Trophoblast cell (in vitro differentiated cells and primary cell): ENCODE results near the gene PIERCE2. TPM values are rescaled to one million over a fixed set of nuclear protein-coding genes. Genes with fewer than 3 reads are reported as not detected.

Source experiments
- DNase-seq, 2 donors: peaks; one replicate each; pipeline ENCODE4 v3.0.0-alpha.2; 2016
- H2AFZ ChIP-seq: 2 replicates; pipeline ENCODE4 v1.6.1; 2013; ENCODE audit warnings: low read length, moderate library complexity, mild to moderate bottlenecking; ENCODE audit not compliant: insufficient read depth, poor library complexity
- H2AK5ac ChIP-seq: 2 replicates; pipeline ENCODE4 v1.6.1; 2013; ENCODE audit warnings: mild to moderate bottlenecking, low read length
- H2BK120ac ChIP-seq: 2 replicates; pipeline ENCODE4 v1.6.1; 2013; ENCODE audit warnings: low read length, mild to moderate bottlenecking, moderate library complexity; ENCODE audit not compliant: insufficient read depth, poor library complexity
- H2BK12ac ChIP-seq: 2 replicates; pipeline ENCODE4 v1.6.1; 2013; ENCODE audit warnings: mild to moderate bottlenecking, low read length, moderate library complexity
- H2BK5ac ChIP-seq: 2 replicates; pipeline ENCODE4 v1.6.1; 2013; ENCODE audit warnings: low read length, low read depth, moderate library complexity, mild to moderate bottlenecking; ENCODE audit not compliant: poor library complexity
- H3K14ac ChIP-seq: 2 replicates; pipeline ENCODE4 v1.6.1; 2013; ENCODE audit warnings: mild to moderate bottlenecking, low read length
- H3K18ac ChIP-seq: 2 replicates; pipeline ENCODE4 v1.6.1; 2013; ENCODE audit warnings: mild to moderate bottlenecking, low read length
- H3K23ac ChIP-seq: 2 replicates; pipeline ENCODE4 v1.6.1; 2013; ENCODE audit warnings: low read length
- H3K27ac ChIP-seq: 2 replicates; pipeline ENCODE4 v1.5.1; 2013; ENCODE audit warnings: low read depth, mild to moderate bottlenecking, inconsistent platforms, low read length, moderate library complexity
- H3K27me3 ChIP-seq: 2 replicates; pipeline ENCODE4 v1.6.1; 2013; ENCODE audit warnings: inconsistent platforms, mild to moderate bottlenecking, low read length, moderate library complexity; ENCODE audit not compliant: insufficient read depth
- H3K36me3 ChIP-seq, 2 experiments: 1 replicate in 1 of 2; 2 replicates in 1 of 2; pipeline ENCODE4 v1.6.1; 2013; ENCODE audit warnings: low read length in 2 of 2, mild to moderate bottlenecking in 2 of 2, moderate library complexity in 1 of 2; ENCODE audit not compliant: insufficient read depth in 2 of 2, control insufficient read depth in 1 of 2
- H3K4ac ChIP-seq: 2 replicates; pipeline ENCODE4 v1.6.1; 2013; ENCODE audit warnings: low read depth, mild to moderate bottlenecking, low read length, moderate library complexity
- H3K4me1 ChIP-seq, 2 experiments: 1 replicate in 1 of 2; 2 replicates in 1 of 2; pipeline ENCODE4 v1.6.1; 2013; ENCODE audit warnings: low read length in 2 of 2, mild to moderate bottlenecking in 2 of 2, moderate library complexity in 1 of 2; ENCODE audit not compliant: insufficient read depth in 2 of 2, control insufficient read depth in 1 of 2
- H3K4me2 ChIP-seq: 2 replicates; pipeline ENCODE4 v1.6.1; 2013; ENCODE audit warnings: inconsistent platforms, mild to moderate bottlenecking, low read length, moderate library complexity
- H3K4me3 ChIP-seq: 2 replicates; pipeline ENCODE4 v1.5.1; 2013; ENCODE audit warnings: mild to moderate bottlenecking, low read depth, low read length, inconsistent platforms
- H3K79me1 ChIP-seq: one replicate; pipeline ENCODE4 v1.6.1; 2013; ENCODE audit warnings: low read length
- H3K79me2 ChIP-seq: 2 replicates; pipeline ENCODE4 v1.6.1; 2013; ENCODE audit warnings: low read length, mild to moderate bottlenecking; ENCODE audit not compliant: control insufficient read depth, insufficient read depth, poor library complexity
- H3K9ac ChIP-seq: 2 replicates; pipeline ENCODE4 v1.6.1; 2013; ENCODE audit warnings: mild to moderate bottlenecking, low read length
- H3K9me3 ChIP-seq: 2 replicates; pipeline ENCODE4 v1.6.1; 2013; ENCODE audit warnings: low read depth, mild to moderate bottlenecking, control low read depth, inconsistent platforms, low read length; ENCODE audit not compliant: insufficient read depth
- H4K12ac ChIP-seq: 2 replicates; pipeline ENCODE4 v1.6.1; 2013; ENCODE audit warnings: low read depth, mild to moderate bottlenecking, low read length, moderate library complexity
- H4K8ac ChIP-seq: 2 replicates; pipeline ENCODE4 v1.6.1; 2013; ENCODE audit warnings: low read depth, mild to moderate bottlenecking, low read length, moderate library complexity
- H4K91ac ChIP-seq: one replicate; pipeline ENCODE4 v1.6.1; 2013; ENCODE audit warnings: low read depth, mild to moderate bottlenecking, low read length, moderate library complexity
- WGBS: extraction: QIAGEN DNeasy Blood & Tissue Kit; methylation state at CpG from one replicate; pipeline ENCODE4 v1.1.7; 2013; ENCODE audit warnings: missing lambda C conversion rate; ENCODE audit not compliant: insufficient read length, insufficient coverage; ENCODE audit errors: extremely low coverage; 5-methylcytosine and 5-hydroxymethylcytosine counted together
- polyA plus RNA-seq: library from polyadenylated mRNA; stranded (reverse); fragments of 200-250 nt; gene quantifications from 2 replicates; pipeline ENCODE4 v1.2.3, GENCODE V29; 2013

The PIERCE2 gene
- 1.0 and 1.8 TPM in 2 replicates for polyA plus RNA-seq

GRCh38 chr15:55408012-55408928, at the start of gene PIERCE2, which contains the start of gene CCPG1:
Gene PIERCE2, plus strand, starts transcription at chr15:55408495. Its CDS starts 274 bp downstream, at chr15:55408769.
Gene CCPG1, minus strand, starts transcription at chr15:55408359. Its CDS starts 18,935 bp downstream, at chr15:55389424.
- H3K4ac ChIP-seq, result no peak within 1 kb of the TSS
- peak; percentile 94 to 95 for DNase-seq

GRCh38 chr15:55360256-55360655, 48.0 kb upstream of the PIERCE2 start:
- WGBS, result no CpG with 5 or more reads among the region's 6 CpGs

More at GRCh38 chr15:55408012-55408928, at the start of gene PIERCE2, which contains the start of gene CCPG1:
- H3K4me1 ChIP-seq, result peaks cover 0 to 4% of the 10 kb centered on the region in 2 experiments
- H3K79me2 ChIP-seq, result peaks cover 2% of the 10 kb centered on the region
- H2BK120ac ChIP-seq, result no peak within 1 kb of the TSS
- peak within 1 kb of the TSS; percentile 46 for H4K12ac ChIP-seq
- WGBS, result no CpG with 5 or more reads among the region's 70 CpGs
- peak within 1 kb of the TSS; percentile 15 for H3K27ac ChIP-seq
- peak within 1 kb of the TSS; percentile 96 for H2AFZ ChIP-seq
- peak within 1 kb of the TSS; percentile 44 for H3K18ac ChIP-seq
- peak within 1 kb of the TSS; percentile 48 for H4K91ac ChIP-seq
- H3K79me1 ChIP-seq, result no peaks in the 10 kb centered on the region
- no peaks in the 10 kb centered on the region for H3K27me3 ChIP-seq
- H3K23ac ChIP-seq, result no peak within 1 kb of the TSS
- H2BK12ac ChIP-seq, result no peak within 1 kb of the TSS
- H3K36me3 ChIP-seq, result no peaks in the 10 kb centered on the region
- no peaks in the 10 kb centered on the region for H3K9me3 ChIP-seq
- peak within 1 kb of the TSS; percentile 87 for H3K4me3 ChIP-seq
- H4K8ac ChIP-seq, result peak within 1 kb of the TSS; percentile 83
- peak within 1 kb of the TSS; percentile 73 for H3K14ac ChIP-seq
- peak within 1 kb of the TSS; percentile 76 for H3K9ac ChIP-seq
- H3K4me2 ChIP-seq, result peak within 1 kb of the TSS; percentile 90
- no peak within 1 kb of the TSS for H2AK5ac ChIP-seq
- no peak within 1 kb of the TSS for H2BK5ac ChIP-seq

GRCh38 chr15:55361048-55361447, 47.2 kb upstream of the PIERCE2 start:
- no peak overlapping the region for H3K4ac ChIP-seq

More at GRCh38 chr15:55360256-55360655, 48.0 kb upstream of the PIERCE2 start:
- no peak overlapping the region for H3K4me3 ChIP-seq
- H4K91ac ChIP-seq, result no peak overlapping the region
- H3K79me2 ChIP-seq, result no peaks in the 10 kb centered on the region
- H3K9ac ChIP-seq, result no peak overlapping the region
- no peaks in the 10 kb centered on the region for H3K27me3 ChIP-seq
- H3K9me3 ChIP-seq, result no peaks in the 10 kb centered on the region
- DNase-seq, result no peak
- H2AK5ac ChIP-seq, result no peak overlapping the region
- H3K18ac ChIP-seq, result no peak overlapping the region
- no peak overlapping the region for H4K8ac ChIP-seq
- no peaks in the 10 kb centered on the region for H3K36me3 ChIP-seq
- H3K4ac ChIP-seq, result no peak overlapping the region
- no peak overlapping the region for H3K27ac ChIP-seq
- no peak overlapping the region for H2BK5ac ChIP-seq
- no peak overlapping the region for H2AFZ ChIP-seq
- no peak overlapping the region for H2BK12ac ChIP-seq
- no peak overlapping the region for H3K4me2 ChIP-seq
- no peaks in the 10 kb centered on the region for H3K79me1 ChIP-seq
- no peak overlapping the region for H3K23ac ChIP-seq
- H2BK120ac ChIP-seq, result no peak overlapping the region
- no peak overlapping the region for H3K14ac ChIP-seq
- no peak overlapping the region for H4K12ac ChIP-seq
- H3K4me1 ChIP-seq, result no peaks in the 10 kb centered on the region

GRCh38 chr15:55362641-55363040, 45.7 kb upstream of the PIERCE2 start:
- Histone ChIP-seq H4K91ac (no peak overlapping the region), H3K4me1 (no peaks in the 10 kb centered on the region), H2BK120ac (no peak overlapping the region), H3K27ac (no peak overlapping the region), H3K9me3 (no peaks in the 10 kb centered on the region), H3K4me2 (no peak overlapping the region), H3K36me3 (no peaks in the 10 kb centered on the region), H4K12ac (no peak overlapping the region), H2BK5ac (no peak overlapping the region), H2AK5ac (no peak overlapping the region), H3K79me2 (no peaks in the 10 kb centered on the region), H3K79me1 (no peaks in the 10 kb centered on the region), H3K9ac (no peak overlapping the region), H3K4ac (no peak overlapping the region), H4K8ac (no peak overlapping the region), H3K4me3 (no peak overlapping the region), H2AFZ (no peak overlapping the region), H3K18ac (no peak overlapping the region), H3K14ac (no peak overlapping the region), H3K23ac (no peak overlapping the region), H3K27me3 (no peaks in the 10 kb centered on the region), H2BK12ac (no peak overlapping the region)
- WGBS, result no CpG with 5 or more reads among the region's 2 CpGs
- DNase-seq, result no peak

More at GRCh38 chr15:55361048-55361447, 47.2 kb upstream of the PIERCE2 start:
- Histone ChIP-seq H3K79me2 (no peaks in the 10 kb centered on the region), H3K4me1 (no peaks in the 10 kb centered on the region), H4K12ac (no peak overlapping the region), H3K18ac (no peak overlapping the region), H3K27ac (no peak overlapping the region), H3K9ac (no peak overlapping the region), H3K79me1 (no peaks in the 10 kb centered on the region), H3K27me3 (no peaks in the 10 kb centered on the region), H3K9me3 (no peaks in the 10 kb centered on the region), H3K4me2 (no peak overlapping the region), H4K91ac (no peak overlapping the region), H3K14ac (no peak overlapping the region), H3K4me3 (no peak overlapping the region), H4K8ac (no peak overlapping the region), H2BK120ac (no peak overlapping the region), H2BK5ac (no peak overlapping the region), H2BK12ac (no peak overlapping the region), H3K23ac (no peak overlapping the region), H2AK5ac (no peak overlapping the region), H3K36me3 (no peaks in the 10 kb centered on the region), H2AFZ (no peak overlapping the region)
- no CpG with 5 or more reads among the region's 10 CpGs for WGBS
- no peak for DNase-seq
